HS-27A (cell line): ENCODE measurements around the gene CBFA2T2.
A peak's percentile ranks its signal among the peaks of the same experiment; 100 is the strongest.
"Not testable (repeated sequence)": the region's sequence is repeated elsewhere in the genome, so short reads cannot be mapped to it uniquely, and the experiment has no call there.

ENCODE experiments used
- DNase-seq: peaks from one replicate; pipeline ENCODE4 v3.0.0-alpha.2; 2012; ENCODE audit warnings: low read depth, missing footprints

CBFA2T2 gene

GRCh38 chr20:33576432-33577125, 86.7 kb downstream of the CBFA2T2 start:
- no peak for DNase-seq

- DNase-seq: no peak
These were observed 88.6 kb downstream of the CBFA2T2 start for GRCh38 chr20:33578510-33578909.

- DNase-seq: no peak
These were observed 93.2 kb downstream of the CBFA2T2 start for GRCh38 chr20:33583143-33583542.

- DNase-seq: peak; percentile 15
These were observed 95.1 kb downstream of the CBFA2T2 start for GRCh38 chr20:33584976-33585375.

GRCh38 chr20:33585413-33585812, 95.5 kb downstream of the CBFA2T2 start:
- no peak for DNase-seq

GRCh38 chr20:33589059-33589458, 99.2 kb downstream of the CBFA2T2 start:
- no peak for DNase-seq

GRCh38 chr20:33591901-33592300, 102.0 kb downstream of the CBFA2T2 start:
- DNase-seq: not testable (repeated sequence)

GRCh38 chr20:33594743-33595142, 104.8 kb downstream of the CBFA2T2 start:
- no peak for DNase-seq

- DNase-seq: no peak
These were observed 110.5 kb downstream of the CBFA2T2 start for GRCh38 chr20:33600414-33600813.

GRCh38 chr20:33600981-33601380, 111.1 kb downstream of the CBFA2T2 start:
- no peak for DNase-seq

GRCh38 chr20:33601861-33602260, 112.0 kb downstream of the CBFA2T2 start:
- DNase-seq: no peak

- no peak for DNase-seq
These were observed 113.1 kb downstream of the CBFA2T2 start for GRCh38 chr20:33602826-33603590.

- DNase-seq: no peak
These were observed 114.4 kb downstream of the CBFA2T2 start for GRCh38 chr20:33604084-33604990.

GRCh38 chr20:33604991-33605370, 115.1 kb downstream of the CBFA2T2 start:
- DNase-seq: no peak

- no peak for DNase-seq
These were observed 116.3 kb downstream of the CBFA2T2 start for GRCh38 chr20:33606118-33606771.

GRCh38 chr20:33609504-33609903, 119.6 kb downstream of the CBFA2T2 start:
- no peak for DNase-seq

- DNase-seq: no peak
These were observed 121.2 kb downstream of the CBFA2T2 start for GRCh38 chr20:33611106-33611505.

GRCh38 chr20:33612001-33612400, 122.1 kb downstream of the CBFA2T2 start:
- DNase-seq: no peak

GRCh38 chr20:33621717-33622400, 132.0 kb downstream of the CBFA2T2 start:
- DNase-seq: no peak

GRCh38 chr20:33622705-33623365, 132.9 kb downstream of the CBFA2T2 start:
- DNase-seq: no peak

GRCh38 chr20:33624399-33624798, 134.5 kb downstream of the CBFA2T2 start:
- no peak for DNase-seq
